Activated T-cell treated with anti-CD3 and anti-CD28 coated beads, Interleukin-2, amount 50 U/mL, for 48 hours (primary cell): ENCODE data around the gene LY6G6D.
"Not testable (repeated sequence)": the region's sequence is repeated elsewhere in the genome, so short reads cannot be mapped to it uniquely, and the experiment has no call there.

Experiments used
- DNase-seq, 2 experiments: peaks; one replicate each; pipeline ENCODE4 v3.0.0-alpha.2; 2020

Gene LY6G6D

GRCh38 chr6:31692886-31693285 is 22.3 kb upstream of the LY6G6D start:
- DNase-seq: no peak

GRCh38 chr6:31693535-31693934 is 21.6 kb upstream of the LY6G6D start:
- DNase-seq: no peak

GRCh38 chr6:31697555-31697954 is 17.6 kb upstream of the LY6G6D start:
- no peak for DNase-seq

GRCh38 chr6:31700740-31701401 is 14.3 kb upstream of the LY6G6D start:
- DNase-seq: no peak

DNA sequence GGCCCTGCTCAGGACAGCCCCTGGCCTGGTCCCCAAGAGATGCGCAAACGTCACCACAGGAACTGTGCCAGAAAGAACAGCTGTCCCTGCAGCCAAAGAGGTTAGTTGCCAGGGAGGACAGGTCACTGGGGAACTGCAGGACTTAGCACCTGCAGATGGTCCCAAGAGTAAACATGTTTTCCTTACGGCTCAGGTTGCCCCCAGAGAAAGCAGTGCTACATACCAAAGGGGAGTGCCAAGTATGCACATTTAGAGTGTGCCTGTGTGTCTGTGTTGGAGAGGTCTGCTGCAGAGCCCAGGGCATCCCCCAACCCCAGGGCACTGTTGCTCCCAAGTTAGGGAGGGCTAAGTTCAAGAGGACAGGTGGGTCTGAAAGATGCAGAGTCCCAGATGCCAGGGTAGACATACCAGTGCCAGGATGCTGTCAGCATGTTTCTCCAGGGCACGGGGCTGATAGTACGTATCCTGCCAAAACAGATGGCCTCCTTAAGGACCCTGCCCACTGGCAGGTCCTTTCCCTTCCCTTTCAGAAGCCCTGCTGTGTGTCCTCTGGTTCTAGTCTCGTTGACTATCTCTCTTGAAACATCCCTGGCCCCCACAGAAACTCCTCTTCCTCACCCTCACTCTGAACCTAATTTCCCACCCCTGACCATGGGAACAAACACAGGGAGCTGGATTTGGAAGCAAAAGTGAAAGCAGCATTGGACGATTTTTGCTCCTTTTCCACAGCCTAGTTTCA is 13.3 kb upstream of the LY6G6D start:
- peak in 1 of 2 experiments; percentile 24 for DNase-seq

- DNase-seq: no peak
These were observed 12.7 kb upstream of the LY6G6D start for GRCh38 chr6:31702405-31702818.

DNA sequence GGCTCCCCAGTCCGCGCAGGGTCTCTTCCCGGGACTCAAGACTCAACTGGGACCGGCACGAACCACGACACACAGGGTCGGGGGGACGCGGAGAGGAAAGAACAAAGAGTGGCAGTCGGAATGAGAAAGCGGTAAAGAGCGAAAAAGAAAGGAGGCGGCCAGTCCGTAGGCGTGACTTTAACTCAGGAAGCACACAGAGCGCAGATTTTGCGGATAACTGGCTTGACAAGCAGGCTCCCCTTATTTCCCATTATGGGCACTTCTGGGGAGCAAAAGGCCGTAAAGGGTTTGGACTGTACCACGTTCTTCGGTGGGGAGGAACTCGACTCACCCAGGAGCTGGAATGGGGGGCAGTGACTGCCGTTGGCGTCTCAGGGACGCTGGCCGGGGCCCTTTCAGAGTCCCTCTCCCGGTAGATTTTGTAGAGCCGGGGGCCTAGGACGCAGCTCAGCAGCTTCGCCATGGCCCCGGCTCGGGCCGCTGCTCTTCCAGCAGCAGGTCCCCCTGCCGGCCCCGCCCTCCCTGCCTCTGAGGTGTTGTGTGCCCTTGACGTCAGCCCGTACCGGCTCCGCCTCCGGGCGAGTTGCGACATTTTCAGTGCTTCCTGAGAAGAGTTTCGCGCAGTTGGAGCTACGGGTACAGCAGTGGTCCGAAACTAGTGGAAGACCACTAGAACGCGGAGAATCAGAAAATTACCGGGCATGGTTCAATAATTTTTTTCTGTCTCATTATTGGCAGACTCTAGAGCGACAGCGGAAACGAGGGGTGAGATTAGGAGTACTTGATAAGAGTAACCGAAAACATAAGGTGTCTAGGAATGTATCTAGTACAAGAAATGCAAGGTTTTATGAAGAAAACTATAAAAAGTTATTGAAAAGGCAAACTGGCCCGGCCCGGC is 12.1 kb upstream of the LY6G6D start, which contains the start of gene ABHD16A:
ABHD16A (minus strand) TSS at position 506 of the 898 bp plus-strand sequence; CDS start at position 463, 43 bp downstream.
- DNase-seq: peak; percentile 98 to 99

GRCh38 chr6:31705931-31706330 is 9.2 kb upstream of the LY6G6D start:
- DNase-seq: no peak

DNA sequence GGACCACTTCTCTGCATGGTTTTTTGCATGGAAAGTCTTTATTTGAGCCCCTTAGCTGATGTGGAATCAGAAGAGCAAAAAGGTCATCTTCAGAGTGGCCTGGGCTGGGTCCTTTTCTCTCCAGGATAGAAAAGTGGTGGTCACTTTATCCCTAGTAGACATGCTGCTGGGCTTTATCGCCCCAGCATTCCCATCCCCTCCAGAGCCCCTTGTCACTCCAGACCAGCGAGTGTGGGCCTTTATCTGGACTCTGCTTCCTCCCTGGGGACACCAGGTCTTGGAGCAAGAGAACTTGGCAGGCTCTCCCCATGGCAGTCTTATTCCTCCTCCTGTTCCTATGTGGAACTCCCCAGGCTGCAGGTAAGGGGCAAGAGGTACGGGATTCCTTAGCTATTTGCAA is 8.5 kb upstream of the LY6G6D start, which contains the start of gene LY6G6F:
LY6G6F (plus strand) TSS at position 268 of the 400 bp plus-strand sequence; CDS start at position 309, 41 bp downstream.
- no peak for DNase-seq

- no peak for DNase-seq
These were observed 7.4 kb upstream of the LY6G6D start for GRCh38 chr6:31707701-31708100.

DNA sequence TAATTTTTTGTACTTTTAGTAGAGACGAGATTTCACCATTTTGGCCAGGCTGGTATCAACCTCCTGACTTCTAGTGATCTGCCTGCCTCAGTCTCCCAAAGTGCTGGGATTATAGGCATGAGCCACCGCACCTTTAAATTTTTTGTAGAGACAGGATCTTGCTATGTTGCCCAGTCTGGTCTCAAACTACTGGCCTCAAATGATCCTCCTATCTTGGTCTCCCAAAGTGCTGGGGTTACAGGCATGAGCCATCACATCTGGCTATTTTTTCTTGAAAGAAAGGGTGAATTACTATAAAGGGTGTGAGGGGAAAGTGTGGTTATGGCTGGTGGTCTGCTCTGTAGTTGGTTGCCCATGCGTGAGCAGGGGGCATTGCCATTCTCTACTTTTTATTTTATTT is 6.9 kb upstream of the LY6G6D start:
- no peak for DNase-seq

DNA sequence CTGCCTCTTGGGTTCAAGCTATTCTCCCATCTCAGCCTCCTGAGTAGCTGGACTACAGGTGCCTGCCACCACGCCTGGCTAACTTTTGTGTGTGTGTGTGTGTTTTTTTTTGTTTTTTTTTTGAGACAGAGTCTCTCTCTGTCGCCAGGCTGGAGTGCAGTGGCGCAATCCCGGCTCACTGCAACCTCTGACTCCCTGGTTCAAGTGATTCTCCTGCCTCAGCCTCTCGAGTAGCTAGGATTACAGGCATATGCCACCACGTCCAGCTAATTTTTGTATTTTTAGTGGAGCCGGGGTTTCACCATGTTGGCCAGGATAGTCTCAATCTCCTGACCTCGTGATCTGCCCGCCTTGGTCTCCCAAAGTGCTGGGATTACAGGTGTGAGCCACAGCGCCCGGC is 6.0 kb upstream of the LY6G6D start:
- not testable (repeated sequence) for DNase-seq

- DNase-seq: no peak
These were observed 4.5 kb upstream of the LY6G6D start for GRCh38 chr6:31710523-31711219.

- no peak for DNase-seq
These were observed 3.9 kb upstream of the LY6G6D start for GRCh38 chr6:31711233-31711632.

DNA sequence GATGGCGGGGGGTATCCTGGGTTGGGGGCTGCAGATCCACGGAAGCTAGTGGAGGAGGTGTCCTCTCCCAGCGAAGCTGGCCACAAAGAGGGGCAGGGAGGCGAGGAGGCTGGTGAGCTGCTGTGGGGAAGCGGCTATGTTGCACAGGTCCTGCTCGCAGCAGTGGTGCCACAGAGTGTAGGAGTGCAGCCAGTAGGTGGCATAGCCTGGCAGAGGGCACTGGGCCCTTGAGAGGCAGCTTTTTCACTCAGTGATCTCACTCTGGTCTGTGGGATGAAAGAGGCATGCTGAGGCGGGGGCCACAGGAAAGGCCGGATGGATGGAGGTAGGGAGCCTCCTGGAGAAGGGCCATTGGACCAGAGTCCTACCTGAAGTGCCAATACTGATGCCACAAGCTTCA is 2.9 kb upstream of the LY6G6D start:
- DNase-seq: no peak

DNA sequence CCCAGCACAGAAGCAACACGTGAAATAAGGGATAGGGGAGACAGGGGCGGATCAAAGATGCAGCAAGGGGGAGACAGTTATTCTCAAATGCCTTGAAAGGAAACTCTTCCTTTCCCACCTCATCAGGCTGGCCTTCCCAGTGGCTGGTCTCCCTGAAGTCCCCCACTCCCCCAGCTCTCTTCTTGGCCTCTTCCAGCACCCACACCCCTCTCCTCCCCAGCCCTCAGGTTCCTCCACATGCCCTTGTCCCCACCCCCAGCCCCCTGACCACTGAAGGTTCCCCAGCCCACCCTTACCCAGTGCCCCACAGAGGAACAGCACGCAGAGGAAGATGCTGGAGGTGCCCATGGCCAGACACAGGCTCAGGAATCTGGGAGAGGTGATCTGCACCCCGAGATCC is 1.7 kb upstream of the LY6G6D start:
- DNase-seq: no peak

DNA sequence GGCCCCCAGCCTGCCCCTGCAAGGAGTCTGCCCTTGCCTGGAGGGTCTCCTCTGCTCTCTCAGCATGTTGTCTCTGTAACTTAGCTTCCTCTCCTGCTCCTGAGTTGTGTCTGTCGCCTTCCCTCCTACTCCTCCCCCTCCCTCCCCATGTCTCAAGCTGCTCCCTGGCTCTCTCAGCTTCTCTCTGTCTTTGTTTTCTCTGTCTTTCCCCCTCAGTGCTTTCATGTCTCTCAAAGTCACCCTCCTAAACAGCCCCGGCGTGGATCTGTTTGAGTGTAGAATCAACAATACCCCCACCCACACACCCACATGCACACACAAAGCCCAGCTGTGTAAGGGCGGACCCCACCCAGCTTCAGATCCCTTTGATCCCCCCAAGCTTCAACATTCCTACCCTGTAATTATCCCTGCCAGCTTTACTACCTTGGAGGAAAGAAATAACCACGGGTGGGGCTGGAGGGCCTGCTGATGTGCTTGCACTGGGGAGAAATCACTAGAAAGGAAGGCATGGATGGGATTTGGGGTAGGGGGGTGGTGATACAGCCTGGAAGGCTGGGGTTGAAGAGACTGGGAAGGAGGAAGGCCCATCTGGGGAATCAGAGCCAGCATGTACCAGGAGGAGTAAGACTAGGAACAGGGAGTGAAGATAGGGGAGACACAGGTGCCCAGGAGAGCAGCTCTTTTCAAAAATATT is 1.0 kb upstream of the LY6G6D start:
- no peak for DNase-seq

GRCh38 chr6:31717499-31718222 is 2.5 kb downstream of the LY6G6D start:
- DNase-seq: no peak

DNA sequence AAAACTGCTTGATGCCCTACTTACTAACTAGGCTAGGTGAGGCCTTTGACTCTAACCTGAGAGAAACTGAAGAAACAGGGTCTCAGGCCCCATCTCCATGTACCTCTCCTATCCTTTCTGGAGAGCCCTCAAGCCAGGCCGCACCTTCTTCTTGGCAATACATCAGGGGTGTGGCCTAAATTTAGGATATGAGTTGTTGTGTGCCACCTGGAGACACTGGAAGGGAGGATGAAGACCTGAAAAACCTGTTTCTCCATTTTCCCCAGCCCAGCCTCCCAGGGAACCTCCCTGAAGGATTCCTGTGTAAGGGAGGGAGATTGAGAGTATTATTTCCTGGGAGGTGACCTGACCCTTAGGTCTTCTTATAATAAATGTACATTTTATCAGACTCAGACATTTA is 3.1 kb downstream of the LY6G6D start:
- DNase-seq: no peak

DNA sequence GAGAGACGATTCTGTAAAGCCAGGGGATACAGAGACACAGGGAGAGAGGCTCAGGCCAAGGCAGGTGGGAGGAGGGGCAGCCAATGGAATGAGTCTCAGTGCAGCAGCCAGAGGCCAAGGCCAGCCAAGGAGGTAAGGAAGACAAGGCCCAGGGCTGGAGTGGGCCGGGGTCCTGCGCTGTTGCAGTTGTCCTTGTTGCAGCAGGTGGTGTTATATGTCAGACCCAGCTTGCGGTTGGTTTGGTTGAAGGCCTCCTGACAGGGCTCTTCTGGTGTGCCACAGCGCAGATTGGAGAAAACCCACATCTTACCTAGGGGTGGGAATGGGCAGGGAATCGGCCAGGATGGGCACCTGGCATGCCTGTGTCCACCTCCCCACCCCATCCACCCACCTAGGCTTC is 3.9 kb downstream of the LY6G6D start:
- no peak for DNase-seq

DNA sequence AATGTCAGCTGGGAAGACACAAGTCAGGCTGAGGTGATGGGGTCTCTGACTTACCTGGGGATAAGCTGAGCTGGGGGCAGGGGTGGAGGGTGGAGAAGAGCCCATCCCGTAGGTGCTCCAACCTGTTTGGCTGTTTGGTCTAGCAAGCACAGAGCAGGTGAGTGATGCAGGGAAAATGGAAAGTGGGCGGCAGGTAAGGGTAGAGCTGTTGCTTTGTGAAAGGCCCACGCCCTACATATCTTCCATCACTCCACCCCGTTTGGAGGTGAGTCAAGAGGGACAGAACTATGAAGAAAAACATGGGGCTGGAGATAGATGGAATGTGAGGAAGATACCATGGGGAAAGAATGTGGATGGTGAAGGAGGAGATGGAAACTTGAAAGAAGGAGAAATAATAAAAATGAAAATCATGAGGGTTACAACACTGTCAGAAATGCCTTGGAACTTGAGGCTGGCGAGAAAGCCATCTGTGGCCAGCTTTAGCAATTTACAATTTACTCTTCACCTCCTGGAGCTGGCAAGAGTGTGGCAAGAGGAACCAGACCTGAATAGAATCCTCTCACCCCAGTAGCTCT is 5.1 kb downstream of the LY6G6D start:
- DNase-seq: no peak
